K562 (cell line): ENCODE results near the gene SDS. TPM values are rescaled to one million over a fixed set of nuclear protein-coding genes. Genes with fewer than 3 reads are reported as not detected.
A peak's percentile ranks its signal among the peaks of the same experiment; 100 is the strongest.

Experiments used
- ATAC-seq: fragments of 200-7000 bp; cut with Tn5 transposase; 3 replicates; pipeline ENCODE4 v1.9.1; 2020; ENCODE audit warnings: moderate library complexity
- BruUV-seq: library from RNA; stranded (reverse); fragments of 400-500 nt; replicated peaks from 2 replicates; lab custom pipeline; 2021; lab: Mats Ljungman, UMichigan
- CTCF ChIA-PET: fragments of 300-600 bp; formaldehyde crosslinking; extraction: SDS; loops from one replicate; lab custom pipeline; 2021; ENCODE audit warnings: low intra/inter-chr PET ratio; lab: Yijun Ruan, JAX
- POLR2A ChIA-PET: fragments of 300-600, 350-650 bp; sonication (Branson Sonifier 250); formaldehyde crosslinking; extraction: SDS; loops from one replicate; lab custom pipeline; 2021; ENCODE audit warnings: antibody characterized with exemption, inconsistent platforms; lab: Yijun Ruan, JAX
- DNase-seq, 4 experiments: peaks; one replicate each; pipeline versions ENCODE4 v3.0.0 to v3.0.0-alpha.2; 2011 to 2018; ENCODE audit warnings: low spot score in 3 of 4, mixed read lengths in 3 of 4; ENCODE audit errors: extremely low read depth in 1 of 4
- FAIRE-seq: peaks from 2 replicates; lab custom pipeline; 2011; peaks lifted over from hg19 to GRCh38; lab: Jason Lieb, UNC
- H2AFZ ChIP-seq: 2 replicates; pipeline ENCODE4 v1.6.0; 2011; ENCODE audit warnings: low read depth, low read length, control low read depth, inconsistent platforms
- H3K27ac ChIP-seq: fragments of 200-600 bp; 3 replicates; pipeline ENCODE4 v1.8.0; 2011; ENCODE audit warnings: low read depth, mild to moderate bottlenecking, control low read depth, inconsistent platforms, low read length, moderate library complexity, mixed read lengths; ENCODE audit errors: extremely low read depth
- H3K27me3 ChIP-seq, 2 experiments: fragments of 300-600 bp in 1 of 2; 2 replicates in 1 of 2; 3 replicates in 1 of 2; pipeline versions ENCODE4 v1.6.0 to v1.8.0; 2011; ENCODE audit warnings: inconsistent platforms in 2 of 2, low read length in 2 of 2, mild to moderate bottlenecking in 1 of 2, mixed read lengths in 1 of 2, moderate library complexity in 1 of 2; ENCODE audit not compliant: control insufficient read depth in 2 of 2, insufficient read depth in 2 of 2
- H3K36me3 ChIP-seq: fragments of 300-600 bp; 3 replicates; pipeline ENCODE4 v1.8.0; 2011; ENCODE audit warnings: mild to moderate bottlenecking, low read length, inconsistent platforms; ENCODE audit not compliant: control insufficient read depth, insufficient read depth
- H3K4me1 ChIP-seq, 2 experiments: fragments of 200-600 bp in 1 of 2; replicated peaks in 1 of 2; 2 replicates in 1 of 2; 3 replicates in 1 of 2; pipeline versions ENCODE4 v1.5.1 to v1.8.0; 2011; ENCODE audit warnings: inconsistent platforms in 2 of 2, low read length in 2 of 2, mild to moderate bottlenecking in 1 of 2, mixed read lengths in 1 of 2, moderate library complexity in 1 of 2; ENCODE audit not compliant: control insufficient read depth in 2 of 2, insufficient read depth in 2 of 2
- H3K4me2 ChIP-seq: 2 replicates; pipeline ENCODE4 v1.6.1; 2011; ENCODE audit warnings: low read length, control low read depth, inconsistent platforms, mixed read lengths; ENCODE audit not compliant: insufficient read depth
- H3K4me3 ChIP-seq: fragments of 200-600 bp; sonication (generic), shearing (Covaris generic); 2 replicates; pipeline ENCODE4 v1.5.1; 2016; ENCODE audit warnings: control low read depth, inconsistent platforms
- H3K79me2 ChIP-seq: fragments of 200-600 bp; 3 replicates; pipeline ENCODE4 v1.8.0; 2011; ENCODE audit warnings: low read length, inconsistent platforms; ENCODE audit not compliant: control insufficient read depth, insufficient read depth
- H3K9ac ChIP-seq, 2 experiments: 2 replicates each; pipeline versions ENCODE4 v1.6.0 to v1.6.1; 2011; ENCODE audit warnings: low read depth in 2 of 2, low read length in 2 of 2, control low read depth in 1 of 2, inconsistent platforms in 1 of 2, mild to moderate bottlenecking in 1 of 2, mixed read lengths in 1 of 2; ENCODE audit not compliant: insufficient read depth in 1 of 2
- H3K9me1 ChIP-seq: one replicate; pipeline ENCODE4 v1.6.0; 2011; ENCODE audit warnings: inconsistent platforms, mild to moderate bottlenecking, low read length, moderate library complexity; ENCODE audit not compliant: control insufficient read depth, insufficient read depth
- H3K9me3 ChIP-seq: replicated peaks from 2 replicates; pipeline ENCODE4 v1.5.1; 2011; ENCODE audit warnings: low read depth, low read length, inconsistent platforms; ENCODE audit not compliant: control insufficient read depth, insufficient read depth
- H4K20me1 ChIP-seq: replicated peaks from 2 replicates; pipeline ENCODE4 v1.6.1; 2011; ENCODE audit warnings: low read length, inconsistent platforms, mixed read lengths; ENCODE audit not compliant: control insufficient read depth, insufficient read depth
- ADNP ChIP-seq: fragments of 200-800 bp; sonication (Bioruptor generic); IDR thresholded peaks from 2 replicates; pipeline ENCODE4 v1.6.1; 2016; ENCODE audit warnings: missing genetic modification characterization, missing compliant biosample characterization
- BCOR ChIP-seq: fragments of 450-650 bp; IDR thresholded peaks from 2 replicates; pipeline ENCODE4 v1.6.1; 2016
- KDM1A ChIP-seq, 2 experiments: fragments of 450-650 bp; IDR thresholded peaks; 2 replicates each; pipeline ENCODE4 v1.6.1; 2016; ENCODE audit warnings: mild to moderate bottlenecking in 2 of 2
- PHF20 ChIP-seq: fragments of 450-650 bp; IDR thresholded peaks from 2 replicates; pipeline ENCODE4 v1.6.1; 2018; ENCODE audit not compliant: partially characterized antibody
- RBM25 ChIP-seq: fragments of 200-400 bp; formaldehyde crosslinking; IDR thresholded peaks from 2 replicates; pipeline ENCODE4 v1.6.1; 2018; ENCODE audit warnings: low read length, low read depth, moderate library complexity; ENCODE audit not compliant: severe bottlenecking
- SREBF1 ChIP-seq: fragments of 150-350 bp; IDR thresholded peaks from 2 replicates; pipeline ENCODE4 v1.6.1; 2014; ENCODE audit warnings: antibody characterized with exemption, low read depth, low read length, borderline replicate concordance
- ZC3H11A ChIP-seq: IDR thresholded peaks from 2 replicates; pipeline ENCODE4 v1.6.1; 2012; ENCODE audit warnings: low read depth, low read length, improper control_type of control experiment
- WGBS: fragments of 100-300 bp; shearing (Covaris generic); methylation state at CpG from one replicate; pipeline ENCODE4 v1.1.6; 2016; ENCODE audit warnings: low coverage, mixed read lengths; ENCODE audit not compliant: insufficient coverage; ENCODE audit errors: missing lambda C conversion rate; 5-methylcytosine and 5-hydroxymethylcytosine counted together
- in situ Hi-C: fragments of 300-500 bp; cut with MboI; formaldehyde crosslinking; loops from 4 replicates; pipeline ENCODE4 v1.15.0; 2018; ENCODE audit warnings: inconsistent platforms, mixed read lengths
- intact Hi-C: fragments of 100-400 bp; cut with micrococcal nuclease; formaldehyde crosslinking; loops from 2 replicates; pipeline ENCODE4 v1.14.2; 2022
- polyA plus RNA-seq, 8 experiments: library from polyadenylated mRNA; depleted of rRNA in 4 of 8; stranded (reverse) in 5 of 8; unstranded in 3 of 8; fragments of >200 nt; fragmentation: Nextera tagmentation in 2 of 8; fragmentation: Illumina TruSeq in 1 of 8; extraction: Ambion mirVana in 2 of 8; extraction: Trizol in 1 of 8; gene quantifications; 2 replicates each; pipeline versions ENCODE4 v1.2.1 to v1.2.3, GENCODE V29; 2011 to 2014; ENCODE audit warnings: inconsistent platforms in 1 of 8, missing spikeins in 1 of 8
- total RNA-seq, 7 experiments: library from RNA; depleted of rRNA in 6 of 7; stranded (reverse); fragments of >200 nt in 6 of 7; fragmentation: Illumina TruSeq in 2 of 7; extraction: Trizol in 2 of 7; gene quantifications; 2 replicates each; pipeline versions ENCODE4 v1.2.1 to v1.2.3, GENCODE V29; 2011 to 2021; ENCODE audit warnings: low replicate concordance in 1 of 7
- TF ChIP-seq, protein P1 (sequence below): sonication (generic); formaldehyde crosslinking; IDR thresholded peaks from 2 replicates; pipeline ENCODE4 v1.8.0; 2022; ENCODE audit warnings: missing genetic modification reagents, mild to moderate bottlenecking, moderate library complexity, borderline replicate concordance
- TF ChIP-seq, protein P2 (sequence below): fragments of 150-350 bp; IDR thresholded peaks from 2 replicates; pipeline ENCODE4 v1.6.1; 2014; ENCODE audit warnings: low read depth, mild to moderate bottlenecking, low read length, borderline replicate concordance

The SDS gene
- total and polyA plus RNA-seq, 9 of the 15 experiments (the other 6 are each of a cell fraction or from before 2014, with no cell fraction given), result 0.07 to 1.1 (median 0.12) TPM; not detected in 1

DNA sequence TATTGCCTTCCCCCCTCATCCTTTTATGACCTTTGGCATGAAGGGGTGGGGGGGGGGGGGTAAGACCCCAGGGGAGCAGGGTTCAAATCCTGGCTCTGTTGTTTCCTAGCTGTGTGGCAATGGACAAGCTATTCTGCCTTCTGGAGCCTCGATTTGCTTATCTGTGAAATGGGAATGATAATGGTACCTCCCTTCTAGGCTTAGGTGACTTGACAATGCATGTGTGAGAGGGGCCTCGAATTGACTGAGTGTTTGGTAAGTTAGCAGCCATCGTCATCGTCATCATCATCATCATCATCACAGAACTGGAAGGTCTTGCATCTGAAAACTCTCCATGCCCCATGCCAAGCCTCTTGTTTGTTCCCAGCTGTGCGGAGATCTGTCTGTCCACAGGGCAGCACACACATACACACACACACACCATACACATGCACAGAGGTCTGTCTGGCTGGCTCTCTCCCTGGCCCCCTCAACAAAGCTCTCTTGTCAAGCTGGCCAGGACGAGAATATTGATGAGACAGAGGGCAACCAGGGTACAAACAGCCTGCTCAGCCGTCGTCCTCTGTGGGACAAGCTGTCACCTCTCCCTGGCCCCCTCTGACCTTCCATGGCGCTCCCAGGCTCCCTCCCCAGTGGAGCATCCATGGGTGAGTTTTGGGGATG lies 5.9 kb upstream of the SDS start:
- CTCF ChIA-PET, result no interaction called here
- FAIRE-seq (no peak), ATAC-seq (no peak), DNase-seq (no peak)
- peaks cover 5 to 7% of the 10 kb centered on the region in 2 experiments; a peak in 3 of 5 replicates for H3K4me1 ChIP-seq
- no peaks in the 10 kb centered on the region for H3K27me3 ChIP-seq
- POLR2A ChIA-PET, result no interaction called here
- H3K4me2 ChIP-seq, result no peak overlapping the region
- no peaks in the 10 kb centered on the region for H3K79me2 ChIP-seq
- no TSS peak for BruUV-seq
- no peak overlapping the region for H3K9ac ChIP-seq
- no peaks in the 10 kb centered on the region for H3K9me3 ChIP-seq
- H3K27ac ChIP-seq, result no peak overlapping the region
- no peaks in the 10 kb centered on the region for H3K36me3 ChIP-seq
- no peak overlapping the region for H3K4me3 ChIP-seq
- no peak for TF ChIP-seq SREBF1
- TF ChIP-seq, protein P1, sequence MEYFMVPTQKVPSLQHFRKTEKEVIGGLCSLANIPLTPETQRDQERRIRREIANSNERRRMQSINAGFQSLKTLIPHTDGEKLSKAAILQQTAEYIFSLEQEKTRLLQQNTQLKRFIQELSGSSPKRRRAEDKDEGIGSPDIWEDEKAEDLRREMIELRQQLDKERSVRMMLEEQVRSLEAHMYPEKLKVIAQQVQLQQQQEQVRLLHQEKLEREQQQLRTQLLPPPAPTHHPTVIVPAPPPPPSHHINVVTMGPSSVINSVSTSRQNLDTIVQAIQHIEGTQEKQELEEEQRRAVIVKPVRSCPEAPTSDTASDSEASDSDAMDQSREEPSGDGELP (CRISPR knock-in tag), result no peak
- TF ChIP-seq BCOR, result peak; percentile 76
- TF ChIP-seq, protein P2, sequence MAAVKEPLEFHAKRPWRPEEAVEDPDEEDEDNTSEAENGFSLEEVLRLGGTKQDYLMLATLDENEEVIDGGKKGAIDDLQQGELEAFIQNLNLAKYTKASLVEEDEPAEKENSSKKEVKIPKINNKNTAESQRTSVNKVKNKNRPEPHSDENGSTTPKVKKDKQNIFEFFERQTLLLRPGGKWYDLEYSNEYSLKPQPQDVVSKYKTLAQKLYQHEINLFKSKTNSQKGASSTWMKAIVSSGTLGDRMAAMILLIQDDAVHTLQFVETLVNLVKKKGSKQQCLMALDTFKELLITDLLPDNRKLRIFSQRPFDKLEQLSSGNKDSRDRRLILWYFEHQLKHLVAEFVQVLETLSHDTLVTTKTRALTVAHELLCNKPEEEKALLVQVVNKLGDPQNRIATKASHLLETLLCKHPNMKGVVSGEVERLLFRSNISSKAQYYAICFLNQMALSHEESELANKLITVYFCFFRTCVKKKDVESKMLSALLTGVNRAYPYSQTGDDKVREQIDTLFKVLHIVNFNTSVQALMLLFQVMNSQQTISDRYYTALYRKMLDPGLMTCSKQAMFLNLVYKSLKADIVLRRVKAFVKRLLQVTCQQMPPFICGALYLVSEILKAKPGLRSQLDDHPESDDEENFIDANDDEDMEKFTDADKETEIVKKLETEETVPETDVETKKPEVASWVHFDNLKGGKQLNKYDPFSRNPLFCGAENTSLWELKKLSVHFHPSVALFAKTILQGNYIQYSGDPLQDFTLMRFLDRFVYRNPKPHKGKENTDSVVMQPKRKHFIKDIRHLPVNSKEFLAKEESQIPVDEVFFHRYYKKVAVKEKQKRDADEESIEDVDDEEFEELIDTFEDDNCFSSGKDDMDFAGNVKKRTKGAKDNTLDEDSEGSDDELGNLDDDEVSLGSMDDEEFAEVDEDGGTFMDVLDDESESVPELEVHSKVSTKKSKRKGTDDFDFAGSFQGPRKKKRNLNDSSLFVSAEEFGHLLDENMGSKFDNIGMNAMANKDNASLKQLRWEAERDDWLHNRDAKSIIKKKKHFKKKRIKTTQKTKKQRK, result no peak
- TF ChIP-seq ZC3H11A, result no peak
- peak; percentile 25 for TF ChIP-seq PHF20
- TF ChIP-seq ADNP (tag), result peak; percentile 75
- TF ChIP-seq KDM1A (IDR thresholded peaks at IDR 0.05), result 0 out of 4 replicates have a peak, but pooled peaks of 1 of the 2 experiments have one; percentile 18
- peak; percentile 91 for TF ChIP-seq RBM25
- TF ChIP-seq, all 486 proteins: peak for 5
- Histone ChIP-seq H4K20me1 (no peaks in the 10 kb centered on the region), H2AFZ (no peak overlapping the region), H3K9me1 (no peaks in the 10 kb centered on the region)
- 37% methylated on average over 9 of the region's 9 CpGs for whole genome bisulfite sequencing
- in situ Hi-C loops (loop anchor here (25.0 kb wide), 1 partner anchor 222 kb away; the partner anchor contains the start of genes DDX54 and RITA1), intact Hi-C loops (no loop called here)
